HepG2 (cell line): ENCODE measurements around the gene CD36.

ENCODE experiments used
- CENPX ChIP-seq: sonication (generic); formaldehyde crosslinking; IDR thresholded peaks from 2 replicates; pipeline ENCODE4 v1.9.0; 2021; ENCODE audit warnings: mild to moderate bottlenecking, missing genetic modification reagents, moderate library complexity
- FOXM1 ChIP-seq: sonication (generic); formaldehyde crosslinking; IDR thresholded peaks from 2 replicates; pipeline ENCODE4 v1.5.0; 2020; ENCODE audit warnings: missing genetic modification reagents
- HCFC1 ChIP-seq: fragments of 150-350 bp; IDR thresholded peaks from 2 replicates; pipeline ENCODE4 v1.6.1; 2014; ENCODE audit warnings: low read depth, low read length
- KMT2B ChIP-seq: IDR thresholded peaks from 2 replicates; pipeline ENCODE4 v1.6.1; 2016; ENCODE audit warnings: missing genetic modification reagents, missing compliant biosample characterization
- NFRKB ChIP-seq: fragments of 450-650 bp; IDR thresholded peaks from 2 replicates; pipeline ENCODE4 v1.6.1; 2017
- POLR2A ChIP-seq, 2 experiments: IDR thresholded peaks; 2 replicates each; pipeline ENCODE4 v1.6.1; 2011; ENCODE audit warnings: low read depth in 2 of 2, low read length in 2 of 2, mild to moderate bottlenecking in 1 of 2, moderate library complexity in 1 of 2; ENCODE audit not compliant: insufficient read depth in 1 of 2
- SALL2 ChIP-seq: sonication (generic); formaldehyde crosslinking; IDR thresholded peaks from 2 replicates; pipeline ENCODE4 v1.8.1; 2023; ENCODE audit warnings: mild to moderate bottlenecking, missing genetic modification reagents, inconsistent platforms
- ZBTB1 ChIP-seq: sonication (generic); formaldehyde crosslinking; IDR thresholded peaks from 2 replicates; pipeline ENCODE4 v1.4.0; 2020; ENCODE audit warnings: missing genetic modification reagents, borderline replicate concordance
- ZNF614 ChIP-seq: IDR thresholded peaks from 2 replicates; pipeline ENCODE4 v1.6.1; 2018; ENCODE audit warnings: missing biosample characterization, missing genetic modification reagents, inconsistent platforms, borderline replicate concordance

- TF ChIP-seq HCFC1 (no peak), SALL2 (CRISPR knock-in tag) (no peak), ZBTB1 (no peak), FOXM1 (CRISPR knock-in tag) (no peak), KMT2B (no peak), ZNF614 (CRISPR knock-in tag) (no peak), POLR2A (IDR thresholded peaks at IDR 0.05; ENCODE audit: insufficient read depth in 1 of 2, low read depth in 2 of 2, low read length in 2 of 2) (no peak), NFRKB (no peak), CENPX (CRISPR knock-in tag) (no peak)
Measured at GRCh38 chr7:80647436-80647835, 9.0 kb downstream of the CD36 start.
